ENCODE measurements around the gene PIP5KL1. TPM values are rescaled to one million over a fixed set of nuclear protein-coding genes. Genes with fewer than 3 reads are reported as not detected.

PIP5KL1 gene
- total and polyA plus RNA-seq, 2 donors from 2014 or later = 3.0 to 4.3 TPM

DNA sequence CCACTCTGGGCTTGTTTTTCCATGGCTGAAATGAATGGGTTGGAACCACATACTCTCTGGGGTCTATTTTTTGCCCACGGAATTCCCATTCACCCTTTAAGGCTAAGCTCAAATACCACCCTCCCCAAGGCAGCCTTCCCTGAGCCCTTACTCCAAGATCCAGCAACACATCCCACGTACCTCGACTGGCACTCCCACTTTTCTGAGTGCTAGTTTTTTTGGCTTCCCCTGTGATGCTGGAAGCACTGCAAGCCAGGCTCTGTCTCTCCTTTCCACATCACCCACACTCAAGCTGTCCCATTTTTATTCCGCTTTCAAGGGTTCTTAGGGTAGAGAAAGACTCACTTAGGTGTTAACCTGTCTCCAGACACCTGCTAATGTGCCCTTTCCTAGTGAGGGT lies 37.2 kb downstream of the PIP5KL1 start:
- no peaks in the 10 kb centered on the region for H3K27me3 ChIP-seq (ENCODE audit: control insufficient read depth, insufficient read depth, low read length)
- no peak overlapping the region for H3K9ac ChIP-seq (ENCODE audit: low read length in 3 of 3)
- H3K4me1 ChIP-seq (ENCODE audit: control insufficient read depth in 2 of 3, insufficient read depth in 2 of 3, low read depth in 1 of 3, low read length in 3 of 3) = peaks cover 0 to 14% (median 4%) of the 10 kb centered on the region in 3 donors
- peaks cover 11 to 35% (median 34%) of the 10 kb centered on the region in 3 donors for H3K36me3 ChIP-seq (ENCODE audit: control insufficient read depth in 2 of 3, insufficient read depth in 3 of 3, low read length in 3 of 3)
- H3K9me3 ChIP-seq (ENCODE audit: control insufficient read depth in 2 of 3, insufficient read depth in 1 of 3, low read length in 3 of 3) = peaks cover 0 to 6% (median 0%) of the 10 kb centered on the region in 3 donors
- intact Hi-C loops (cut with DNase I) = no loop called here
- no peak for TF ChIP-seq CTCF (IDR thresholded peaks at IDR 0.05; ENCODE audit: borderline replicate concordance, extremely low read depth, insufficient read depth)
- no peak for DNase-seq
- no peak for FAIRE-seq
- H3K27ac ChIP-seq (ENCODE audit: low read depth in 2 of 2, low read length in 2 of 2) = no peak overlapping the region
- H3K4me3 ChIP-seq (ENCODE audit: low read length in 3 of 3) = no peak overlapping the region

GRCh38 chr9:127892831-127893230 lies 37.7 kb downstream of the PIP5KL1 start:
- no peak for FAIRE-seq
- peaks cover 11 to 37% (median 34%) of the 10 kb centered on the region in 3 donors for H3K36me3 ChIP-seq (ENCODE audit: control insufficient read depth in 2 of 3, insufficient read depth in 3 of 3, low read length in 3 of 3)
- intact Hi-C loops (cut with DNase I) = no loop called here

DNA sequence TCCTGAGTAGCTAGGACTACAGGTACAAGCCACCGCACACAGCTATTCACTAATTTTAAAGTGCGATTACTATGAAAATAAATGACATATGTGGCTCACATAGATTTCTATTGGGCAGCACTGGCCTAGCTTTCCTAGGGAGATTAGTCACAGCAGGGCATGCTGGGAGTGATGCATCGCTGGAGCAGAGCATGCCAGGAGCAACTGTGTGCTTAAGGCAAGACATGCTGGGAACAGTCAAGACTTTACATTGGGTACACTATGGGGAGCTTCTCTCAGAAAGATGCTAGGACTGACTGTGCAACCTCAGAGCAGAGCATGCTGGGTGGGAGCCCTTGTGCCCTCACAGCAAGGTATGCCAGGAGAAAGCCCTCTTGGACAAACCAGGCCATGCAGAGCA lies 40.5 kb downstream of the PIP5KL1 start:
- H3K9ac ChIP-seq (ENCODE audit: low read length in 3 of 3) = no peak overlapping the region
- DNase-seq (no peak), FAIRE-seq (no peak)
- no peak overlapping the region for H3K27ac ChIP-seq (ENCODE audit: low read depth in 2 of 2, low read length in 2 of 2)
- no peaks in the 10 kb centered on the region for H3K27me3 ChIP-seq (ENCODE audit: control insufficient read depth, insufficient read depth, low read length)
- peaks cover 0 to 6% (median 0%) of the 10 kb centered on the region in 3 donors for H3K9me3 ChIP-seq (ENCODE audit: control insufficient read depth in 2 of 3, insufficient read depth in 1 of 3, low read length in 3 of 3)
- no peak overlapping the region for H3K4me3 ChIP-seq (ENCODE audit: low read length in 3 of 3)
- H3K4me1 ChIP-seq (ENCODE audit: control insufficient read depth in 2 of 3, insufficient read depth in 2 of 3, low read depth in 1 of 3, low read length in 3 of 3) = no peaks in the 10 kb centered on the region
- intact Hi-C loops (cut with DNase I) = no loop called here
- H3K36me3 ChIP-seq (ENCODE audit: control insufficient read depth in 2 of 3, insufficient read depth in 3 of 3, low read length in 3 of 3) = peaks cover 14 to 41% (median 39%) of the 10 kb centered on the region in 3 donors
- TF ChIP-seq CTCF (IDR thresholded peaks at IDR 0.05; ENCODE audit: borderline replicate concordance, extremely low read depth, insufficient read depth) = no peak

More at GRCh38 chr9:127892831-127893230, 37.7 kb downstream of the PIP5KL1 start:
- no peak for DNase-seq
- H3K4me3 ChIP-seq (ENCODE audit: low read length in 3 of 3) = no peak overlapping the region
- peaks cover 0 to 6% (median 0%) of the 10 kb centered on the region in 3 donors for H3K9me3 ChIP-seq (ENCODE audit: control insufficient read depth in 2 of 3, insufficient read depth in 1 of 3, low read length in 3 of 3)
- no peak overlapping the region for H3K9ac ChIP-seq (ENCODE audit: low read length in 3 of 3)
- H3K27ac ChIP-seq (ENCODE audit: low read depth in 2 of 2, low read length in 2 of 2) = no peak overlapping the region
- H3K27me3 ChIP-seq (ENCODE audit: control insufficient read depth, insufficient read depth, low read length) = no peaks in the 10 kb centered on the region
- TF ChIP-seq CTCF (IDR thresholded peaks at IDR 0.05; ENCODE audit: borderline replicate concordance, extremely low read depth, insufficient read depth) = no peak
- H3K4me1 ChIP-seq (ENCODE audit: control insufficient read depth in 2 of 3, insufficient read depth in 2 of 3, low read depth in 1 of 3, low read length in 3 of 3) = peaks cover 0 to 13% (median 4%) of the 10 kb centered on the region in 3 donors

DNA sequence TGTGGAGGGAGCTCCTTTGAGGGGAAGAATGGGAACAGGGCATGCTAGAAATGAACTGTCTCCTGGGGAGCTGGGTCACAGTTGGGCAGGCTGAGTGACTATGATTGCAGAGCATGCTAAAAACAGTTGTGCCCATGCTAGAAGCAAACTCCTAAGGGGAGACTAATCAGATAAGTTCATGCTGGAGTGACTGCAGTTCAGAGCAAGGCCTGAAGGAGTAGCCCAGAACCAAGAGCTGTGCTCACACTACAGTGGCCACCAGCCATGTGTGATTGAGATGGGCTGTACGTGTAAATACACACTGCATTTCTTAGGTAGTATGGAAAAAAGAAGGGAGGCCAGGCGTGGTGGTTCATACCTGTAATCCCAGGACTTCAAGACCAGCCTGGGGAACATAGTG lies 42.8 kb downstream of the PIP5KL1 start:
- no peak for FAIRE-seq
- Histone ChIP-seq H3K36me3 (ENCODE audit: control insufficient read depth in 2 of 3, insufficient read depth in 3 of 3, low read length in 3 of 3) (peaks cover 6 to 22% (median 21%) of the 10 kb centered on the region in 3 donors), H3K4me1 (ENCODE audit: control insufficient read depth in 2 of 3, insufficient read depth in 2 of 3, low read depth in 1 of 3, low read length in 3 of 3) (no peaks in the 10 kb centered on the region), H3K27ac (ENCODE audit: low read depth in 2 of 2, low read length in 2 of 2) (no peak overlapping the region), H3K9me3 (ENCODE audit: control insufficient read depth in 2 of 3, insufficient read depth in 1 of 3, low read length in 3 of 3) (peaks cover 0 to 2% (median 0%) of the 10 kb centered on the region in 3 donors), H3K9ac (ENCODE audit: low read length in 3 of 3) (no peak overlapping the region), H3K27me3 (ENCODE audit: control insufficient read depth, insufficient read depth, low read length) (no peaks in the 10 kb centered on the region), H3K4me3 (ENCODE audit: low read length in 3 of 3) (no peak overlapping the region)
- intact Hi-C loops (cut with DNase I) = no loop called here
- DNase-seq = no peak
- TF ChIP-seq CTCF (IDR thresholded peaks at IDR 0.05; ENCODE audit: borderline replicate concordance, extremely low read depth, insufficient read depth) = no peak

Data from kidney (tissue), 14 donors.